Tibial nerve (tissue), 4 donors: ENCODE data around the gene SART3.

Experiments used
- CTCF ChIP-seq, 5 experiments: fragments of 200-600 bp in 3 of 5; fragments of 450-650 bp in 2 of 5; sonication (generic) in 3 of 5; IDR thresholded peaks; one replicate each; pipeline ENCODE4 v1.5.1; 2016 to 2019; ENCODE audit warnings: antibody characterized with exemption in 5 of 5, mild to moderate bottlenecking in 3 of 5, moderate library complexity in 2 of 5
- EP300 ChIP-seq, 2 donors: sonication (generic); formaldehyde crosslinking; IDR thresholded peaks; one replicate each; pipeline ENCODE4 v1.6.1; 2017; ENCODE audit warnings: antibody characterized with exemption in 2 of 2, mild to moderate bottlenecking in 1 of 2
- POLR2A ChIP-seq, 2 donors: fragments of 450-650 bp; IDR thresholded peaks; one replicate each; pipeline ENCODE4 v1.6.1; 2017; ENCODE audit warnings: antibody characterized with exemption in 2 of 2, mild to moderate bottlenecking in 2 of 2, moderate library complexity in 2 of 2

DNA sequence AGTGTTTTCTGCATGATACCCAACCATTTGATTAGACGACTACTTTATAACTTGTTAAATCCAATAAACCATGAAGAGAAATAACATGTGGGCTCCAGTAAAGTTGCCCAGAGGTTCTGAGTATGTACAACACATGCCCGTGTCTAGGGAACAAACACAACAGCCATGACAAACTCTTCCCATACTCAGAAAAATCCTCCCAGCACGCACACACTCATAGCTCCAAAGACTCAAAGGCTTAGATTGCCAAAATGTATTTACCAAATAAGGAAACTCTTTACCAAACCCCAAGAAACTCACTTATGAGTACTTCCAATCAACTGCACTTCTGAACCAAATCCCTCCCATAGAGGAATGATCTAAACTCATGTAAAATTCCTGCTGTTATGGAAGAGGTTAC lies 17.3 kb downstream of the SART3 start:
- TF ChIP-seq CTCF (IDR thresholded peaks at IDR 0.05), result no peak
- TF ChIP-seq POLR2A (IDR thresholded peaks at IDR 0.05), result no peak
- no peak for TF ChIP-seq EP300 (IDR thresholded peaks at IDR 0.05)
